Retinal pigment epithelial cell (primary cell): Measurements from ENCODE around the gene MAP4K5.

Source experiments
- DNase-seq: peaks from one replicate; pipeline ENCODE4 v3.0.0-alpha.2; 2010; ENCODE audit warnings: low read depth
- H3K4me3 ChIP-seq: 2 replicates; pipeline ENCODE4 v1.5.1; 2011; ENCODE audit warnings: mild to moderate bottlenecking, low read length, control low read depth, moderate library complexity
- TF ChIP-seq, protein P1 (sequence below): conservative IDR thresholded peaks from 2 replicates; pipeline ENCODE4 v1.5.1; 2011; ENCODE audit warnings: low read depth, low read length, control low read depth, inconsistent platforms

MAP4K5 gene

DNA sequence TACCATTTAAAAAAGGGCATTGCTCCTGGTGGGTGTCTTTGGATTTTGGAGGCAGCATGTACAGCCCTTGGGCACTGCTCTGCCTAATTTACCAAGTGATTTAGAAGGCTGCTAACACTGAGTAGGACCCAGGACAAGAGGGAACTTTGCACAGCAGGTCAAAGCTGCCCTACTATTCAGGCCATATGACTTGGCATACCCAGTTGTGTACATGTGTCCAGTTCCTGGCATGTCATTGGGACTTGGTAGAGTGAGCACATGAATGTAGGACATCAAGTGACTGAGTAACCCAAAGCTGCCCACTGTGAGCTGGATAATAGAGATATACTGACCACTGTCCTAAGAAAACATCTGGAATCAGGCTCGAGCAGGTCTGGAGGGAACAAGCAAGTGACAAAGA is 151.4 kb downstream of the MAP4K5 start:
- TF ChIP-seq, protein P1, sequence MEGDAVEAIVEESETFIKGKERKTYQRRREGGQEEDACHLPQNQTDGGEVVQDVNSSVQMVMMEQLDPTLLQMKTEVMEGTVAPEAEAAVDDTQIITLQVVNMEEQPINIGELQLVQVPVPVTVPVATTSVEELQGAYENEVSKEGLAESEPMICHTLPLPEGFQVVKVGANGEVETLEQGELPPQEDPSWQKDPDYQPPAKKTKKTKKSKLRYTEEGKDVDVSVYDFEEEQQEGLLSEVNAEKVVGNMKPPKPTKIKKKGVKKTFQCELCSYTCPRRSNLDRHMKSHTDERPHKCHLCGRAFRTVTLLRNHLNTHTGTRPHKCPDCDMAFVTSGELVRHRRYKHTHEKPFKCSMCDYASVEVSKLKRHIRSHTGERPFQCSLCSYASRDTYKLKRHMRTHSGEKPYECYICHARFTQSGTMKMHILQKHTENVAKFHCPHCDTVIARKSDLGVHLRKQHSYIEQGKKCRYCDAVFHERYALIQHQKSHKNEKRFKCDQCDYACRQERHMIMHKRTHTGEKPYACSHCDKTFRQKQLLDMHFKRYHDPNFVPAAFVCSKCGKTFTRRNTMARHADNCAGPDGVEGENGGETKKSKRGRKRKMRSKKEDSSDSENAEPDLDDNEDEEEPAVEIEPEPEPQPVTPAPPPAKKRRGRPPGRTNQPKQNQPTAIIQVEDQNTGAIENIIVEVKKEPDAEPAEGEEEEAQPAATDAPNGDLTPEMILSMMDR, result no peak
- H3K4me3 ChIP-seq, result no peak overlapping the region
- no peak for DNase-seq

DNA sequence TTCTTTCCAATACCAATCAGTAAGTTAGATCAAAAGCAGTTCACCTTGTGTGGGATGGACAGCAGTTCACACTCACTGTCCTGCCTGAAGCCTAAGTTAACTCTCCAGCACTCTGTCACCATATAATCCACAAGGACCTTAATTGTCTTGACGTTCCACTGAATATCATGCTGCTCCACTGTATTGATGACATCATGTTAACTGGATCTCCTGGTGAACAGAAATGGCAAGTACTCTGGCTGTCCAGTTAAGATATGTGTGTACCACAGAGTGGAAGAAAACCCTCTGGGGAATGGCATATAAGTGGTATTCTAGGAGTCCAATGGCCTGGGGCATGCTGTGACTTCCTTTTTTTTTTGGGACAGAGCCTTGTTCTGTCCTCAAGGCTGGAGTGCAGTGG is 151.9 kb downstream of the MAP4K5 start:
- TF ChIP-seq, protein P1, result no peak
- DNase-seq, result no peak
- no peak overlapping the region for H3K4me3 ChIP-seq

DNA sequence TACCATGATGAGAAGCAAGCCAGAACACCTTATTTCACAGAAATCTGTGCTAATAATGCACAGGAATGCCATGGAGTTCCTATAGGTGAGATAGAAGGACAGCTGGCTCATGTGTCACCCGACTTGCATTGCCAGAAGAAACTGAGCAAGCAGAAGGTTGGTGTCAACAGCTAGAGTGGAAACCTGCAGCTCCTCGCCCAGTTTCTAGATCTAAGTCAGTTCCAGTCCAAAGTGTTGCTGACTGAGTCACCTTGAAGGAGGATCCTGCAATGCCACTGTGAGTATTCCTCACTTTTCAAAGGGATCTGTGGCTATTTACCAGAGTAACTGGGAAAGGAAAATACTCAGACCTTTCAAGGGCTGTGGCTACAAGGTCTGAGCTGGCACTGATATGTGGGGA is 152.8 kb downstream of the MAP4K5 start:
- no peak overlapping the region for H3K4me3 ChIP-seq
- no peak for DNase-seq
- TF ChIP-seq, protein P1, result no peak

DNA sequence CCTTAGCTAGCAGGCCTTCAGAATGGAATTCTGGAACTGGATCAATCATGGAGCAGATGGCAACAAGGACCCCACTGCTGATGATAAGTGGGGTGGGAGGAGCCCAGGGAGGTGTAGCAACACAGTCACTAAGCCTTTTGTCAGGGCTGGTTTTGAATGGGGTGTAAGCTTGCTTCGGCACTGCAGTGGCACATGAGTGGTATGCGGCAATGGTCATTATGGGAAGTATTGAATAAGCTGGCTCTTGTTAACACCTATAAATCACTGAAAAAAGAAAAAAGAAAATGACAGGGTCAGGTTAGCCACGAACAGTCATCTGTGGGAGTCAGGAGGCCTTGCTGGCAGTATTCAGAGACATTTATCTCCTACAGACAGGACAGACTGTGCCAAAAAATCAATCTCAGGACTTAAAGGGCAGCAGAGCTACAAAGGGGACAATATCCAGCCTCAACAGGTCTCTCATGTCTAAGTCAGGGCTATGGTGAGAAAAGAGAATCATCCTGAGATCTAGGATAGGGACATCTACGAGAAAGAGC is 154.8 kb downstream of the MAP4K5 start:
- TF ChIP-seq, protein P1, result no peak
- DNase-seq, result no peak
- no peak overlapping the region for H3K4me3 ChIP-seq

DNA sequence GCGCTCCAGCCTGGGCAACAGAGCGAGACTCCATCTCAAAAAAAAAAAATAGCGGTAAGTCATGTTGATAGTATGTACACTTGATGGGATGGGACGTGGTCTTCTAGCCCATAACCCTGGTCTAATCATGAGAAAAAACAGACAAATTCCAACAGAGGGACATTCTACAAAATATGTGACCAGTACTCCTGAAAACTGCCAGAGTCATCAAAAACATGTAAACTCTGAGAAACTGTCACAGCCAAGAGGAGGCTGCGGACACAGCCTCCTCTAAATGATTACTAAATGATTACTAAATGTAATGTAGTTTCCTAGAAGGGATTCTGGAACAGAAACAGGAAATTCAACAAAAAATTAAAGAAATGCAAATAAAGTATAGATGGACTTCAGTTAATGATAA is 156.6 kb downstream of the MAP4K5 start:
- no peak for DNase-seq
- TF ChIP-seq, protein P1, result no peak
- H3K4me3 ChIP-seq, result no peak overlapping the region

DNA sequence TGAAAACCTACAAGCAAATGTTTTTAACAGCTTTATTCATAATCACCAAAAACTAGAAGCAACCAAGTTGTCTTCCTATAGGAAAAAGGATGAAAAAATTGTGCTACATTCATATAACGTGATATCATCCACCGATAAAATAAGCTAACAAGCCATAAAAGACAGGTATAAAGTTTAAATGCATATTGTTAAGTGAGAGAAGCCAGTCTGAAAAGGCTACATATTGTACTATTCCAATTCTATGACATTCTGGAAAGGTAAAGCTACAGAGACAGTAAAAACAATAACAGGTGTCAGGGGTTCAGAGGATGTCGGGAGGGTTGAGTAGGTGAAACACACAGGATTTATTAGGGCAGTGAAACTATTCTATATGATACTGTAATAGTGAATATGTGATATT is 158.4 kb downstream of the MAP4K5 start:
- DNase-seq, result no peak
- TF ChIP-seq, protein P1, result no peak

DNA sequence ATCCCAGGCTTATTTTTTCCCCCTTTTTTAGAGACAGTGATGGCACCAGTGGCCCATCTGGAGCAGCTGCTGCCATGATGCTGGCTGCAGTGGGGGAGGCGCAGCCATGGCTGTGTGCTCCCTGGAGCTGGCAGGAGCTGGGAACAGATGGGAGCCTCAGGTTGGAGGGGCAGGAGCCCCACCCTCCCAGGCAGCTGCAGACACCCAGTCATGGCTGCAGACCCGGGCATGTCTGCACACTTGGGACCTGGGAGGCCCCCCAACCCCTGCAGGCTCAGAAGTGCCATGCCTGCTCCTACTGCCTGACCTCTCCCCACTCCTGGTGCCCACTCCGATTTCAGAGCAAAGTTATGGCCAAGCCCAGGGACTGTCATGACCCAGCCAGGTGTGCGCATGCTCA is 160.8 kb downstream of the MAP4K5 start:
- H3K4me3 ChIP-seq, result no peak overlapping the region
- no peak for DNase-seq
- TF ChIP-seq, protein P1, result no peak

More for the DNA sequence above, 158.4 kb downstream of the MAP4K5 start:
- no peak overlapping the region for H3K4me3 ChIP-seq
